Right lobe of liver (tissue), 4 donors: ENCODE data around the gene KCTD7.

ENCODE experiments used
- POLR2A ChIP-seq: fragments of 450-650 bp; IDR thresholded peaks from one replicate; pipeline ENCODE4 v1.6.1; 2017; ENCODE audit warnings: antibody characterized with exemption, mild to moderate bottlenecking
- TF ChIP-seq, protein P1 (sequence below), 4 donors: fragments of 200-600 bp in 3 of 4; fragments of 450-650 bp in 1 of 4; IDR thresholded peaks; one replicate each; pipeline versions ENCODE4 v1.5.1 to v1.8.0; 2016 to 2022; ENCODE audit warnings: antibody characterized with exemption in 4 of 4, mild to moderate bottlenecking in 2 of 4
- donor health status: DM: no; HTN: no; CAD: no.
- donor health status: DM: no; HTN: no; CAD: no.
- donor health status: DM: no; HTN: yes; CAD: no.

DNA sequence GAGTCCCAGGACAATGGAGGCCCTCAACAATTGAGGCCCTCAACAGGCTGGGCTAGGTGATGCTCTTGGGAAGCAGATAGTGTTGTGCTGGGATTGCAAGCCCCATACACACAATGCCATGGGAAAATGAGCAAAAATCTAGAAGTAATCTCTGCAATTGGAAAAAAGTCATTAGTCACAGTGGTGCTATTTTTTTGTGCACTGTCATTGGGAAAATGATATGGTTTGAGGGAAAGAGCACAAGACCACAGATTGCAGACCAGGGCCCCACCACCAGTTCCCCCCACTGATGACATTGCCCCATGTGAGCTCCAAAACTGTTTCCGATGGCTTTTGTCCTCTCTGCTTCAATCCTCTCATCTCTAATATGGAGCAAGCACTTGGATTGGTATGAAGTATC lies 1.9 kb downstream of the KCTD7 start:
- TF ChIP-seq, protein P1, sequence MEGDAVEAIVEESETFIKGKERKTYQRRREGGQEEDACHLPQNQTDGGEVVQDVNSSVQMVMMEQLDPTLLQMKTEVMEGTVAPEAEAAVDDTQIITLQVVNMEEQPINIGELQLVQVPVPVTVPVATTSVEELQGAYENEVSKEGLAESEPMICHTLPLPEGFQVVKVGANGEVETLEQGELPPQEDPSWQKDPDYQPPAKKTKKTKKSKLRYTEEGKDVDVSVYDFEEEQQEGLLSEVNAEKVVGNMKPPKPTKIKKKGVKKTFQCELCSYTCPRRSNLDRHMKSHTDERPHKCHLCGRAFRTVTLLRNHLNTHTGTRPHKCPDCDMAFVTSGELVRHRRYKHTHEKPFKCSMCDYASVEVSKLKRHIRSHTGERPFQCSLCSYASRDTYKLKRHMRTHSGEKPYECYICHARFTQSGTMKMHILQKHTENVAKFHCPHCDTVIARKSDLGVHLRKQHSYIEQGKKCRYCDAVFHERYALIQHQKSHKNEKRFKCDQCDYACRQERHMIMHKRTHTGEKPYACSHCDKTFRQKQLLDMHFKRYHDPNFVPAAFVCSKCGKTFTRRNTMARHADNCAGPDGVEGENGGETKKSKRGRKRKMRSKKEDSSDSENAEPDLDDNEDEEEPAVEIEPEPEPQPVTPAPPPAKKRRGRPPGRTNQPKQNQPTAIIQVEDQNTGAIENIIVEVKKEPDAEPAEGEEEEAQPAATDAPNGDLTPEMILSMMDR (IDR thresholded peaks at IDR 0.05), result no peak
- TF ChIP-seq POLR2A, result no peak
